Natural killer cell treated with Interleukin-12 subunit alpha and Interleukin-12 subunit beta and Interleukin-15 and Interleukin-18, amount 100 ng/mL, for 72 hours (primary cell): ENCODE measurements around the gene C9orf50. TPM values are rescaled to one million over a fixed set of nuclear protein-coding genes. Genes with fewer than 3 reads are reported as not detected.

Experiments
- ATAC-seq, 2 donors: fragments of 150-1000 bp; cut with Tn5 transposase in 1 of 2; sonication (Bioruptor Pico), chemical (Tn5 transposase) in 1 of 2; 2 replicates each; pipeline ENCODE4 v1.10.0; 2021
- DNase-seq: peaks from one replicate; pipeline ENCODE4 v3.0.0; 2022; ENCODE audit warnings: low spot score
- H3K27ac Mint-ChIP-seq, 2 donors: 1 replicate in 1 of 2; 2 replicates in 1 of 2; pipeline ENCODE4 v1.8.0; 2022; ENCODE audit warnings: mixed read lengths in 2 of 2, mild to moderate bottlenecking in 1 of 2, moderate library complexity in 1 of 2
- H3K27me3 Mint-ChIP-seq, 2 donors: 1 replicate in 1 of 2; 2 replicates in 1 of 2; pipeline ENCODE4 v1.8.0; 2022; ENCODE audit warnings: mixed read lengths in 2 of 2
- H3K36me3 Mint-ChIP-seq: one replicate; pipeline ENCODE4 v1.8.0; 2022; ENCODE audit warnings: mixed read lengths
- H3K4me1 Mint-ChIP-seq, 2 donors: 1 replicate in 1 of 2; 2 replicates in 1 of 2; pipeline ENCODE4 v1.8.0; 2022; ENCODE audit warnings: low read depth in 2 of 2, mixed read lengths in 2 of 2, mild to moderate bottlenecking in 1 of 2
- H3K4me3 Mint-ChIP-seq: one replicate; pipeline ENCODE4 v1.8.0; 2022; ENCODE audit warnings: mixed read lengths
- H3K9me3 Mint-ChIP-seq: 2 replicates; pipeline ENCODE4 v1.8.0; 2022; ENCODE audit warnings: mixed read lengths
- total RNA-seq, 2 donors: library from RNA; stranded (reverse); gene quantifications; one replicate each; pipeline ENCODE4 v1.2.3, GENCODE V29; 2022

C9orf50 gene
- total RNA-seq, 2 donors from 2014 or later, result not detected

DNA sequence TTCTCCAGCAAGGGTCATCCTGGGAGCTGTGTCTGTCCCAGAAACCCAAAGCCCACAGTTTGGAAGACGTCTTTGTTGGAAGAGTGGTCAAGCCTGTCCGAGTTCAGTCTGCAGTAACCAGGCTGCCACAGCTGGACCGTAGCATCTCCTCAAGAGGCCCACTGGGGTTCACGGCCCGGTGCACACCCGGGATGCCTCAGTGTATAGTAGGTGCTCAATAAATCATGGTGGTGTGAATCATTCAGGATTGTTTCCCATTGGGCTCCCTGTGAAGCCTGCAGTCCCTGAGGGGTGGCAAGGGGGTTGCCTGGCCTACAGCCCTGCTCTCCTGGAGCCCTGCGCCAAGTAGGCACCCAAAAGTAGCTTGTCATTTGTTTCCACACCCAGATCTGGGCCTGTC, 34.3 kb upstream of the C9orf50 start:
- no peak overlapping the region for H3K4me3 Mint-ChIP-seq
- H3K27me3 Mint-ChIP-seq, result peaks cover 0 to 4% of the 10 kb centered on the region in 2 donors
- peaks cover 0 to under 1% of the 10 kb centered on the region in 2 donors for H3K4me1 Mint-ChIP-seq
- H3K27ac Mint-ChIP-seq, result no peak overlapping the region
- no peaks in the 10 kb centered on the region for H3K36me3 Mint-ChIP-seq
- no peak for ATAC-seq
- no peak for DNase-seq
- no peaks in the 10 kb centered on the region for H3K9me3 Mint-ChIP-seq

DNA sequence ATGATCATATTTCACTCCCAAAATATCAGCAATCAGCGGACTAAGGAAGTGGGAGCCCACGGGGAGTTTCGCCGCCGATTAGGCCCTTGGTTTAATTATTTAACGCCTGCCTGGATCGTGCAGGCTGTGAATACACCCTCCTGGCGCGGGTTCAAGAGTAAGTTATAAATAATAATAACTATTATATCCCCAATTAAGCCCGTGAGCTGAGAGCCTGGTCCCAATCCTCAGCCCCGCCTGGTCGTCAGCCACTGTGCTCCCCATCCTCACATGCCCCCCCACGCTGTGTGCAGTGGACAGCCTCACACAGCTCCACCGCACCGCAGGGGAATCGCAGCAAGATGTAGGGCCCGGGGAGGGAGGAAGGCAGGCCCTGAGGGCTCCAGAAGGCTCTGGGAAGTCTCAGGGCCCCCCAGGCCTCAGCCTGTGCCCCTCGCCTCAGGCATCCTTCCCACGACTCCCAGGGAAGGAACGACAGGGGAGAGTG, 33.7 kb upstream of the C9orf50 start:
- H3K9me3 Mint-ChIP-seq, result no peaks in the 10 kb centered on the region
- no peaks in the 10 kb centered on the region for H3K36me3 Mint-ChIP-seq
- peaks cover 0 to 4% of the 10 kb centered on the region in 2 donors for H3K27me3 Mint-ChIP-seq
- peaks cover 0 to 2% of the 10 kb centered on the region in 2 donors for H3K4me1 Mint-ChIP-seq
- DNase-seq (no peak), ATAC-seq (no peak)
- H3K27ac Mint-ChIP-seq, result no peak overlapping the region
- H3K4me3 Mint-ChIP-seq, result no peak overlapping the region

DNA sequence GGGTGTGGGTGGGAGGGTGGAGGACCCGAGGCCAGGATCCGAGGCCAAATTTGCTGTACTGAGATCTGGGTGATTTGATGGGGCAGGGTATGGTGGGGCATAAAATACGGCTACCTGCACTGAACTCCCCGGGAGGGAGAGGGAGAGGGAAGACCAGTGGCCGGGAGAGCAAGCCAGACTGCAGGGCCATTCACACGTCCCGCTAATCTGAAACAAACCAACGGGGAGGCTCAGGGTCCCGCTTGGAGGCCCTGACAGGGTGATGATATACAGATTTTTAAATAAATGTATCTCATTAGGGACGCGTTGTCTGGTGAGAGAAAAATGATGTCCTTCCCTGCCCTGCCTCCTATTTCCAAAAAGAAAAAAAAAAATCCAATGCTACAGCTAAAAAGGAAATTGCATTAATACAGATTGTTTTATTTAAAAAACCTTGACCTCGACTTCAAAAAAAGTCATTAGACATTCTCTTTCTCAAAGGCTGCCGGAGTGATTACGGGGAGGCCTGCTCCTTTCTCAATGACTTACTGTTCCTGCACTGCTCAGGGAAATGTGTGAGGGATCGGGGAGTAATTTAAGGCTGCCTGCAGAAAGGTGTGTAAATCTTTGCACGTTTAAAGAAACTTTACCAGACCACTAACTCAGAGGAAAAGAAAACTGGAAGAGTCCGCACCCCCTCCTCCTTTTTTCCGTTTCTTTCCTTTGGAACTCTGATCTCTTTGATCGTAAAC, 33.1 kb upstream of the C9orf50 start:
- DNase-seq (no peak), ATAC-seq (no peak)
- Mint-ChIP-seq H3K9me3 (no peaks in the 10 kb centered on the region), H3K4me3 (no peak overlapping the region), H3K36me3 (no peaks in the 10 kb centered on the region), H3K27ac (no peak overlapping the region), H3K27me3 (peaks cover 0 to 4% of the 10 kb centered on the region in 2 donors), H3K4me1 (peaks cover 0 to 2% of the 10 kb centered on the region in 2 donors)

DNA sequence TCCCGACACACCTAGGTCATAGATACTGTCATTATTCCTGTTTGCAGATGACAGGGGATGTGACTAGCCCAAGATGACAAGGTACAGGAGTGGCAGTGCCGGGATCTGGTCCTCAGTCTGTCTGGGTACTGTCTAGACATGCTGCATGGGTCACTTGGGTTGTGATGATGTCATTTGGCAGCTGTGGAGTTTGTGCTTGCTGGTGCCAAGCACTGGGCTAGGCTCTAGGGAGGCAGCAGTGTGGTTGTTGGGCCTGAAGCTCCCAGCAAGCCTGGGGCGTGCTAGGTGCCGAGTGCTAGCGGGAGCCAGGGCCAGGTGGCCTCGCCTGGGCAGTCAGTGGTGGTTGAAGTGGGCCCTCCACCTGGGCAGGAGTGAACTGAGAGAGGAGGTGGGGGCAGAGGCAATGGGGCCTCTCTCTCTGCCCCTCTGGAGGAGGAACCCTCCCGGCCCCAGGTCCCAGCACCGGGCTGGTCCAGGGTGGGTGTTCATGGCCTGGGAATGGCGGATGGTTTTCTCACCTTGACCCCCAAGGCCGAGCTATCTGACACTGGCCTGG, 29.9 kb upstream of the C9orf50 start:
- Mint-ChIP-seq H3K36me3 (no peaks in the 10 kb centered on the region), H3K27ac (no peak overlapping the region), H3K27me3 (no peaks in the 10 kb centered on the region), H3K4me3 (no peak overlapping the region), H3K9me3 (no peaks in the 10 kb centered on the region), H3K4me1 (peaks cover 0 to 2% of the 10 kb centered on the region in 2 donors)
- ATAC-seq (peak in 1 of 2 donors; percentile 4), DNase-seq (no peak)

DNA sequence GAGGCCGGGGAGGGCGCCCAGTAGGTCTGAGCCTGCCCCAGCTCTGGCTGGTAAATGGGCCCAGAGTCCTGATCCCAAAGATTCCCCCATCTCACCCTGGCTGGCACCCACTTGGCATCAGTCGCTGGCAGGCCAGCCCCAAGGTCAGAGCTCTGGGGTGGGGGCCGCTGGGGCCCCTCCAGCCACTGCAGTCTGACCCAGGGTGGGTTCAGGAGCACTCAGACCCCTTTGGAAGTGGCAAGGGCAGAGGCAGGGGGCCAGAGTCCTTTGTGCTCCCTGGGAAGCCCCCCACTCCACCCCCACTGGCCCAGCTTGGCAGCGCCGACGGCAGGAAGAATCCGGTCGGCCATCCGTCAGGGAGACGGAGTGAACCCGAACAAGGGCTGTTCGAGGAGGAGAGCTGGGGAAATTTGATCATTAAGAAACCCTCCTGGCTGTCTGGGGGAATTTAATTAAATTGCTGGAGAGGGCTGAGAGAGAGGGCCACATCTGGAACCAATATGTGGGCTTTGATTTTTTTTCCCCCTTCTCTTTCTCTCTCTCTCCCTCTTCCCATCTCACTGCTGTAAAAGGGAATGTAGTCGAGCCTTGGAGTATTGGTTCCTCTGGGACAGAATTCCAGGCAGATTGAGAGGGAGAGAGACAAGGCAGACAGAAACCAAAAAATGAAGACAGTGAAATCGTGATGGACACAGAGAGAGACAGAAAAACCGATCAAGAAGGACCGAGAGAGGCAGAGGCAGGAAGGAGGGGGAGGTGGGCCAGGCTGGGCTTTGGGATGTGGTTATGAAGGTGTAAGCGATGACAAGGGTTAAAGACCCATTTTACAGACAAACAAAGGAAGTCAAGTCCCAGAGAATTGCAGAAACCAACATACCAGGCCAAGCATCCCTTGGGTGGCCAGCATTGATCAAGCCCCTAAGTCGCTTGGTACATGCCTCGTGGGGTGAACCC, 29.1 kb upstream of the C9orf50 start:
- H3K4me1 Mint-ChIP-seq, result peaks cover 0 to 2% of the 10 kb centered on the region in 2 donors
- H3K9me3 Mint-ChIP-seq, result no peaks in the 10 kb centered on the region
- no peaks in the 10 kb centered on the region for H3K27me3 Mint-ChIP-seq
- no peak for ATAC-seq
- no peaks in the 10 kb centered on the region for H3K36me3 Mint-ChIP-seq
- no peak overlapping the region for H3K4me3 Mint-ChIP-seq
- no peak for DNase-seq
- no peak overlapping the region for H3K27ac Mint-ChIP-seq

DNA sequence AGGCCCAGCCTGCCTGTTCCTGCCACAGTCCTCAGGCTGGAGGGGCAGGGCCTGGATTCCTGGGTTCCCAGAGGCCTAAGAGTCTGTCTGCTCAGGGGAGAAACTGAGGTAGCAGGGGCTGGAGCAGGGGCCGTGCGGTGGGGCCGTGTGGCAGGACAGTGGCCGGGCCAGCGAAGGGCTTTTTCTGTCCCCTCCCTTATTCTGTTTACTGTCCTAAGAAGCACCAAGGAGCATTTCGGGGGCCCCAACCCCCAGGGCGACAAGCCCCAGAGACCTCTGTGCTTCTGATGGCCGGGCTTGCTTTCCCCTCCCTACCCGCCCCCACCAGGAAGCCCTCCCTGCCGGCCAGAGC, 27.8 kb upstream of the C9orf50 start:
- no peaks in the 10 kb centered on the region for H3K9me3 Mint-ChIP-seq
- H3K4me1 Mint-ChIP-seq, result peaks cover 0 to 2% of the 10 kb centered on the region in 2 donors
- DNase-seq, result no peak
- H3K27me3 Mint-ChIP-seq, result no peaks in the 10 kb centered on the region
- H3K27ac Mint-ChIP-seq, result no peak overlapping the region
- no peak for ATAC-seq
- H3K36me3 Mint-ChIP-seq, result no peaks in the 10 kb centered on the region
- H3K4me3 Mint-ChIP-seq, result no peak overlapping the region

DNA sequence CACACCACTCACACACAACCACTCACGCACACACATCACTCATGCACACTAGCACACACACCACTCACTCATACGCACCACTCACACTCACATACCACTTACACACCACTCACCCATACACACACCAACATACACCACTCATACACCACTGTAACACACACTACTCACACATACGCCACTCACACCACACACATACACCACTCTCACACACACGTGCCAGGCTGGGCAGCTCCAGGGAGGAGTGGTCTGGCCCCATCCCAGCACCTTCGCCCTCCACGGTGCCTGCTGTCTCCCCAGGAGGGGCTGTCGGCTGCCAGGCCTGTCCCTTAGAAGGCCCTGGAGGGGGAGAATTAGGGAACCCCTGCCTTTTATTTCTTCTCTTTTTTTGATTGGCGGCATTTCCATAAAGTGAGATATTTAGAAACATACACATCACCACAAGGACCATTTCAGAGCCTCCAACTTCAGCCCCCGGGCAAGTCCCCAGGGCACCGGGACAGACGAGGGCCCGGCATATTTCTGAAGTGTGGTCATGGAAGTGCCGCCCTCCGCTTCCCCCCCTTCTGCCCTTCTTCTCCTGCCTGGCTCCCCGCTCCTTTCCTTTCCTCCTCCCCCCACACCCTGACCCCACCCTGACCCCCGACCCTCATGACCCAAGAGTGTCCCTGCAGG, 27.3 kb upstream of the C9orf50 start:
- no peaks in the 10 kb centered on the region for H3K27me3 Mint-ChIP-seq
- no peak overlapping the region for H3K4me3 Mint-ChIP-seq
- no peaks in the 10 kb centered on the region for H3K9me3 Mint-ChIP-seq
- H3K36me3 Mint-ChIP-seq, result no peaks in the 10 kb centered on the region
- peak; percentile 11 to 13 for ATAC-seq
- no peak overlapping the region for H3K27ac Mint-ChIP-seq
- peaks cover 0 to 2% of the 10 kb centered on the region in 2 donors for H3K4me1 Mint-ChIP-seq
- no peak for DNase-seq

DNA sequence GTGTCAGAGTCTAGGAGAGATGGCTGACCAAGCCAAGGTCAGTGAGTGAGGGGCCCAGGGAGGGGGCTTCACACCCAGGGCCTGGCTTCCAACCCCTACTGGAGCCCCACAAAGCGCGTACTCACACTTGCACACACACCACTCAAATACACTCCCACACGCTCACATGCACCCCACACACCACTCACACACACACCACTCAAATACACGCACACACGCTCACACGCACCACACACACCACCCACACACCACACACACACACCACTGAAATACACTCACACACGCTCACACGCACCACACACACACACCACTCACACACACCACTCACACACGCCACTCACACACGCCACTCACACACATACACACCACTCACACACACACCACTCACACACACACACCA, 26.7 kb upstream of the C9orf50 start:
- DNase-seq (no peak), ATAC-seq (no peak)
- peaks cover 0 to 2% of the 10 kb centered on the region in 2 donors for H3K4me1 Mint-ChIP-seq
- no peaks in the 10 kb centered on the region for H3K9me3 Mint-ChIP-seq
- H3K36me3 Mint-ChIP-seq, result no peaks in the 10 kb centered on the region
- no peak overlapping the region for H3K27ac Mint-ChIP-seq
- no peak overlapping the region for H3K4me3 Mint-ChIP-seq
- H3K27me3 Mint-ChIP-seq, result no peaks in the 10 kb centered on the region

DNA sequence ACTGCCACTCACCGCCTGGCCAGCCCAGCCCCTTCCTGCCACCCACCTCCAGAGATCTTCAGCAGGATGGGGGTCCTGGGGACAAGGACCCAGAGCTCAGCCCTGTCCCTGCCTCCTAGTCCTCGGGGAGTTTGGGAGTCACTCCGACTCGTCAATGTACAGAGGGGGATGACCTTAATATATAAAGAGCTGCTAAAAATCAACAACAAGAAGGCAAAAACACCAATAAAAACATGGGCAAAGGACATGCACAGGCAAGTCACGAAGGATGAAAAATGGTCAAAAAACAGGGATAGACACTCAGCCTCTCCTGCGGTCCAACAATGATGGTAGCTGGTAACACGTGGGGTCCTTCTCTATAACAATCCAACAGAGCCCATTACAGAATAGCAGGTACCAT, 25.8 kb upstream of the C9orf50 start:
- no peaks in the 10 kb centered on the region for H3K36me3 Mint-ChIP-seq
- H3K4me1 Mint-ChIP-seq, result peaks cover 0 to 2% of the 10 kb centered on the region in 2 donors
- DNase-seq, result no peak

DNA sequence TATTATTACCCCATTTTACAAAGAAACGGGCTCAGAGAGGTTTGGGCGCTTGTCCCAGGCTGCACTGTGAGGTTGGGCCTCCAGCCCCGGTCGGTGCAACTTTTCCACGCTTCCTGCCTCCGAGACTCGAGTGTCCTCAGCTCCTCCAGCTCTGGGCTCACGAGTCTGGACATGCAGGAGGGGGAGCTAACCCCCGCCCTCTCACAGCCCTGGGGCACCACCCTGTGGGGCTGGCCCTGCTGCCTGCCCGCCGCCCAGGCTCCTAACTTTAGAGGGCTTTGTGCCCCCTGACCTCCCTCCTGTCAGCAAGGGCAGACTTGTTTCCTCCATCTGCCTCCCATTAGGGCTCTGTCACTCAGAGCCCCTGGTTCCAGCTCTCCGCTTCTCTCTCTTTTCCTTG, 25.4 kb upstream of the C9orf50 start:
- no peaks in the 10 kb centered on the region for H3K9me3 Mint-ChIP-seq
- H3K27ac Mint-ChIP-seq, result no peak overlapping the region
- H3K27me3 Mint-ChIP-seq, result no peaks in the 10 kb centered on the region
- H3K36me3 Mint-ChIP-seq, result no peaks in the 10 kb centered on the region
- no peak for ATAC-seq
- no peak overlapping the region for H3K4me3 Mint-ChIP-seq
- H3K4me1 Mint-ChIP-seq, result peaks cover 3 to 4% of the 10 kb centered on the region in 2 donors
- no peak for DNase-seq

More for the DNA sequence above, 25.8 kb upstream of the C9orf50 start:
- Mint-ChIP-seq H3K27me3 (no peaks in the 10 kb centered on the region), H3K9me3 (no peaks in the 10 kb centered on the region), H3K4me3 (no peak overlapping the region), H3K27ac (no peak overlapping the region)
- no peak for ATAC-seq

DNA sequence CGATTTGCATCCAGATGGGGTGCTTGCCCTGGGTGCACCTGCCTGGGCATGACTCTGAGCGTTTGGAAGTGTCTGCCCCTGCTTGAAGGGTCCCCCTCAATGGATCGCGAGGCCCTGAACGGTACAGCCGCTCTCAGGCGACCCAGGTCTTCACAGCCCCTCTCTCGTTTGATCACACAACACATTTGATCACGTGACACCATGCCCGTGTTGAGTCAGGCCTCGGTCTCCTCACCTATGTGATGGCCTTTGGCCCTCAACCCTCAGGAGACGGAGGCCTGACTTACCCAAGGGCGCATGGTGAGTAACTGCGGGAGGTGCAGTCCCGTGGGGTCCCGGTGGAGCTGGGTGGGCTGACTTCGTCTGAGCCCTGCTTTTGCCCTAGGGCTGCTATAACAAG, 24.0 kb upstream of the C9orf50 start:
- Mint-ChIP-seq H3K36me3 (no peaks in the 10 kb centered on the region), H3K27ac (no peak overlapping the region), H3K27me3 (no peaks in the 10 kb centered on the region), H3K4me1 (peaks cover 10 to 12% of the 10 kb centered on the region in 2 donors), H3K9me3 (no peaks in the 10 kb centered on the region), H3K4me3 (no peak overlapping the region)
- DNase-seq, result no peak
- no peak for ATAC-seq

DNA sequence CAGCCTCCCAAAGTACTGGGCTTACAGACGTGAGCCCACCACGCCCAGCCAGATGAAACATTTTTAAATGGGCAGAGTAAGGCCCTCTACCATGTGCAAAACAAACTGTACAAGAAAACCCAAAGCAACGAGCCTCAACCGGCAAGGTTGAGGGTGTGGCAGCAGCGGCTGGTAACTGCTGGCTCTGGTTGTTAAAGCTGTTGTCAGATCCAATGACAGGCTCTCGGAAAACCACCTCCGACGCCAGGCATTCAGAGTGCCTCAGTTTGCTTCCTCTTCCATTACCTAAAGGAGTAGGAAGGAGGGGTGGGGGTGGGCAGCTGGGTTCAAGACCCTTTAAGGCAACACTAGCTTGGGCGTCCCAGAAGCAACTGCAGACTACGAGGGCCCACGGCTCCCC, 23.5 kb upstream of the C9orf50 start:
- H3K9me3 Mint-ChIP-seq, result no peaks in the 10 kb centered on the region
- no peak overlapping the region for H3K27ac Mint-ChIP-seq
- no peaks in the 10 kb centered on the region for H3K36me3 Mint-ChIP-seq
- H3K4me1 Mint-ChIP-seq, result peaks cover 10 to 13% of the 10 kb centered on the region in 2 donors
- DNase-seq, result no peak
- H3K27me3 Mint-ChIP-seq, result no peaks in the 10 kb centered on the region
- no peak overlapping the region for H3K4me3 Mint-ChIP-seq
- no peak for ATAC-seq

DNA sequence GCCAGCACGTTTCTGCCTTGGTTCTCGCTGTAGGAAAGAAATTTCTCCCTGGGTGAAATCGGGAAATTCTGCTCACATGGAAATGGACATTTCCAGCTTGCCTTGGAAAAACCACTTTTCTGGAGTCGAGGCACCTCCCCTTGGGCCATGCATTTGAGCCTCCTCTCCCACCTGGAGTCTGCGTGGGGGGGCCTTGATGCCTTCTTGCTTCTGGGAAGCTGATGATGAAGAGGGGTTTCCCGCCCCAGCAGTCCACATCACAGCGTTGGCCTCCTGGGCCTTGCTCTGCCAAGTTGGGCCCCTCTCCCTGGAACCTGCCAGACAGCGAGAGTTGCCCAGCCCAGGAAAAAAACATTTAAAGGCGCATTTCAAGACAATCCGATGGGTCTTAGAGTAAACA, 22.8 kb upstream of the C9orf50 start:
- no peaks in the 10 kb centered on the region for H3K36me3 Mint-ChIP-seq
- H3K27ac Mint-ChIP-seq, result no peak overlapping the region
- H3K9me3 Mint-ChIP-seq, result no peaks in the 10 kb centered on the region
- ATAC-seq (no peak), DNase-seq (no peak)
- H3K4me3 Mint-ChIP-seq, result no peak overlapping the region
- peaks cover 10 to 13% of the 10 kb centered on the region in 2 donors for H3K4me1 Mint-ChIP-seq
- H3K27me3 Mint-ChIP-seq, result no peaks in the 10 kb centered on the region
